Measurements from ENCODE around the gene STOM.

Gene STOM

DNA sequence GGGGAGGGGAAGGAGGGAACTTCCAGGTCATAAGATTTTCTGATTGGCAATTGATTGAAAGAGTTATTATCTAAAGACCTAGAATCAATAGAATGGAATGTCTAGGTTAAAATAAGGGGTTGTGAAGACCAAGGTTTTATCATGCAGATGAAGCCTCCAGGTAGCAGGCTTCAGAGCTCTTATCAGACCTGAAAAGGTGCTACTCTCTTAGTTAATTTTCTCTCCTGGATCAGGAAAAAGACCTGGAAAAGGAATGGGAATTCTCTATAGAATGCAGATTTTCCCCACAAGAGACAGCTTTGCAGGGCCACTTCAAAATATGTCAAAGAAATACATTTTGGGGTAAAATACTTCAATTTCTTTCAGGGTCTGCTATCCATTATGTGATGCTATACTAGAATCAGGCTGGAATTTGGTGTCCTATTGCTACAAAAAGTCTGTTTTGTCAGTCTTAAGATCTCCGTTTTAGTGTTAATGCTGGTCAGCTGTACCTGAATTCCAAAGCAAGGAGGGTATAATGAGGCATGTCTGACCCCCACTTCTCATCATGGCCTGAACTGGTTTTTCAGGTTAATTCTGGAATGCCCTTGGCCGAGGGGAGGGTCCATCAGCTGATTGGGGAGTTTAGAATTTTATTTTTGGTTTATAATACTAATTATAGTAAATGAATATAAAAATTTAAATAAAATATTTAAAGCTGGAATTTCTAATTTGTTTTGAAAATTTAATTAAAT, 16.6 kb upstream of the STOM start:
- no peaks in the 10 kb centered on the region for H4K20me1 ChIP-seq (ENCODE audit: insufficient read depth, low read length)
- H3K27ac ChIP-seq (ENCODE audit: low read length) = no peak overlapping the region
- no peaks in the 10 kb centered on the region for H3K79me2 ChIP-seq (ENCODE audit: insufficient read depth, low read length)
- H3K27me3 ChIP-seq (ENCODE audit: insufficient read depth, low read length, poor library complexity) = peaks cover 7% of the 10 kb centered on the region
- H2AFZ ChIP-seq (ENCODE audit: low read depth, low read length) = no peak overlapping the region
- H3K4me3 ChIP-seq (ENCODE audit: low read depth in 1 of 2, low read length in 2 of 2) = no peak overlapping the region
- TF ChIP-seq EZH2 (IDR thresholded peaks at IDR 0.05; ENCODE audit: borderline replicate concordance, low read depth, low read length, severe bottlenecking) = no peak
- TF ChIP-seq, protein P1, sequence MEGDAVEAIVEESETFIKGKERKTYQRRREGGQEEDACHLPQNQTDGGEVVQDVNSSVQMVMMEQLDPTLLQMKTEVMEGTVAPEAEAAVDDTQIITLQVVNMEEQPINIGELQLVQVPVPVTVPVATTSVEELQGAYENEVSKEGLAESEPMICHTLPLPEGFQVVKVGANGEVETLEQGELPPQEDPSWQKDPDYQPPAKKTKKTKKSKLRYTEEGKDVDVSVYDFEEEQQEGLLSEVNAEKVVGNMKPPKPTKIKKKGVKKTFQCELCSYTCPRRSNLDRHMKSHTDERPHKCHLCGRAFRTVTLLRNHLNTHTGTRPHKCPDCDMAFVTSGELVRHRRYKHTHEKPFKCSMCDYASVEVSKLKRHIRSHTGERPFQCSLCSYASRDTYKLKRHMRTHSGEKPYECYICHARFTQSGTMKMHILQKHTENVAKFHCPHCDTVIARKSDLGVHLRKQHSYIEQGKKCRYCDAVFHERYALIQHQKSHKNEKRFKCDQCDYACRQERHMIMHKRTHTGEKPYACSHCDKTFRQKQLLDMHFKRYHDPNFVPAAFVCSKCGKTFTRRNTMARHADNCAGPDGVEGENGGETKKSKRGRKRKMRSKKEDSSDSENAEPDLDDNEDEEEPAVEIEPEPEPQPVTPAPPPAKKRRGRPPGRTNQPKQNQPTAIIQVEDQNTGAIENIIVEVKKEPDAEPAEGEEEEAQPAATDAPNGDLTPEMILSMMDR (IDR thresholded peaks at IDR 0.05; ENCODE audit: borderline replicate concordance, extremely low read depth, low read length, poor library complexity, severe bottlenecking) = no peak
- ATAC-seq (ENCODE audit: insufficient read depth, low read depth) (no peak), DNase-seq (no peak)
- no peak overlapping the region for H3K9ac ChIP-seq (ENCODE audit: low read depth, low read length)
- no peaks in the 10 kb centered on the region for H3K36me3 ChIP-seq (ENCODE audit: insufficient read depth, low read length)
- no peak overlapping the region for H3K4me2 ChIP-seq (ENCODE audit: insufficient read depth, low read length)
- no peaks in the 10 kb centered on the region for H3K4me1 ChIP-seq (ENCODE audit: insufficient read depth, low read length)
- no peaks in the 10 kb centered on the region for H3K9me3 ChIP-seq (ENCODE audit: insufficient read depth, low read length, severe bottlenecking)

DNA sequence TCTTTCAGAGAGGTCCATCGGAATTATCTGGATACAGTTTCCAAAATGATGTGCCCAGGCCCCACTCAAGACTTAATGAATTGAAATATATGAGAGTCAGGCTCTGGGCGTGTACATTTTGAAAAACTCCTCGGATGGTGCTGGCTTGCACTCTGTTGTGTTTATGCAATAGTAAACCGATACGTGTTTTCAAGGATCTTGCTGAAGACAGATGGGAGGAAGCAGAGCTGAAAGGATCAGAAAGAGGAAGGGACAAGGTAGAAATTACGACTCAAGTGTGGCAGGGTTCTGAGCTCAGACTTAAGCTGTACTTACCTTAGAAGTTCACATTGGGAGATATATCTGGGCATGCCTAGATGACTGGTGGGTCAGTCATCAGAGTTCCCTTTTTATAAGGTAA, 13.7 kb upstream of the STOM start:
- no peak for TF ChIP-seq EZH2 (IDR thresholded peaks at IDR 0.05; ENCODE audit: borderline replicate concordance, low read depth, low read length, severe bottlenecking)
- TF ChIP-seq, protein P1 (IDR thresholded peaks at IDR 0.05; ENCODE audit: borderline replicate concordance, extremely low read depth, low read length, poor library complexity, severe bottlenecking) = no peak

GRCh38 chr9:121380846-121381245, 10.8 kb upstream of the STOM start:
- ATAC-seq (ENCODE audit: insufficient read depth, low read depth) = no peak

More for the DNA sequence above, 13.7 kb upstream of the STOM start:
- ATAC-seq (ENCODE audit: insufficient read depth, low read depth) (no peak), DNase-seq (no peak)
- Histone ChIP-seq H3K4me3 (ENCODE audit: low read depth in 1 of 2, low read length in 2 of 2) (no peak overlapping the region), H3K4me2 (ENCODE audit: insufficient read depth, low read length) (no peak overlapping the region), H2AFZ (ENCODE audit: low read depth, low read length) (no peak overlapping the region), H3K27ac (ENCODE audit: low read length) (no peak overlapping the region), H4K20me1 (ENCODE audit: insufficient read depth, low read length) (no peaks in the 10 kb centered on the region), H3K27me3 (ENCODE audit: insufficient read depth, low read length, poor library complexity) (peaks cover 3% of the 10 kb centered on the region), H3K36me3 (ENCODE audit: insufficient read depth, low read length) (no peaks in the 10 kb centered on the region), H3K79me2 (ENCODE audit: insufficient read depth, low read length) (no peaks in the 10 kb centered on the region), H3K4me1 (ENCODE audit: insufficient read depth, low read length) (no peaks in the 10 kb centered on the region), H3K9me3 (ENCODE audit: insufficient read depth, low read length, severe bottlenecking) (no peaks in the 10 kb centered on the region), H3K9ac (ENCODE audit: low read depth, low read length) (no peak overlapping the region)

More at GRCh38 chr9:121380846-121381245, 10.8 kb upstream of the STOM start:
- no peak overlapping the region for H3K4me2 ChIP-seq (ENCODE audit: insufficient read depth, low read length)
- no peak overlapping the region for H3K9ac ChIP-seq (ENCODE audit: low read depth, low read length)
- H4K20me1 ChIP-seq (ENCODE audit: insufficient read depth, low read length) = no peaks in the 10 kb centered on the region
- no peak for DNase-seq
- no peak for TF ChIP-seq EZH2 (IDR thresholded peaks at IDR 0.05; ENCODE audit: borderline replicate concordance, low read depth, low read length, severe bottlenecking)
- TF ChIP-seq, protein P1 (IDR thresholded peaks at IDR 0.05; ENCODE audit: borderline replicate concordance, extremely low read depth, low read length, poor library complexity, severe bottlenecking) = no peak
- no peaks in the 10 kb centered on the region for H3K9me3 ChIP-seq (ENCODE audit: insufficient read depth, low read length, severe bottlenecking)
- peaks cover 4% of the 10 kb centered on the region for H3K27me3 ChIP-seq (ENCODE audit: insufficient read depth, low read length, poor library complexity)
- no peak overlapping the region for H3K27ac ChIP-seq (ENCODE audit: low read length)
- H3K4me1 ChIP-seq (ENCODE audit: insufficient read depth, low read length) = no peaks in the 10 kb centered on the region
- no peaks in the 10 kb centered on the region for H3K36me3 ChIP-seq (ENCODE audit: insufficient read depth, low read length)
- H3K79me2 ChIP-seq (ENCODE audit: insufficient read depth, low read length) = no peaks in the 10 kb centered on the region
- no peak overlapping the region for H2AFZ ChIP-seq (ENCODE audit: low read depth, low read length)
- no peak overlapping the region for H3K4me3 ChIP-seq (ENCODE audit: low read depth in 1 of 2, low read length in 2 of 2)
